HepG2 (cell line): ENCODE measurements around the gene LAMTOR1. TPM values are rescaled to one million over a fixed set of nuclear protein-coding genes. Genes with fewer than 3 reads are reported as not detected.
A peak's percentile ranks its signal among the peaks of the same experiment; 100 is the strongest.

Source experiments
- AFF4 ChIP-seq: sonication (generic); formaldehyde crosslinking; IDR thresholded peaks from 2 replicates; pipeline ENCODE4 v1.4.0; 2020; ENCODE audit warnings: missing genetic modification reagents
- ATF5 ChIP-seq: sonication (generic); formaldehyde crosslinking; IDR thresholded peaks from 2 replicates; pipeline ENCODE4 v1.4.0; 2020; ENCODE audit warnings: mild to moderate bottlenecking, low read depth, missing genetic modification reagents
- IRF9 ChIP-seq: sonication (generic); formaldehyde crosslinking; IDR thresholded peaks from 2 replicates; pipeline ENCODE4 v1.8.0; 2022; ENCODE audit warnings: missing genetic modification reagents, mild to moderate bottlenecking, borderline replicate concordance
- NCOA1 ChIP-seq: sonication (generic); formaldehyde crosslinking; IDR thresholded peaks from 2 replicates; pipeline ENCODE4 v1.9.0; 2021; ENCODE audit warnings: missing genetic modification reagents
- TFDP1 ChIP-seq: IDR thresholded peaks from 2 replicates; pipeline ENCODE4 v1.6.1; 2016; ENCODE audit warnings: missing compliant biosample characterization, missing genetic modification reagents, borderline replicate concordance
- TIGD3 ChIP-seq: sonication (generic); formaldehyde crosslinking; IDR thresholded peaks from 2 replicates; pipeline ENCODE4 v1.5.1; 2020; ENCODE audit warnings: mild to moderate bottlenecking, missing genetic modification reagents, borderline replicate concordance
- ZNF567 ChIP-seq: sonication (generic); formaldehyde crosslinking; IDR thresholded peaks from 2 replicates; pipeline ENCODE4 v1.8.1; 2023; ENCODE audit warnings: mild to moderate bottlenecking, missing genetic modification reagents, borderline replicate concordance
- ZNF614 ChIP-seq: IDR thresholded peaks from 2 replicates; pipeline ENCODE4 v1.6.1; 2018; ENCODE audit warnings: missing biosample characterization, missing genetic modification reagents, inconsistent platforms, borderline replicate concordance
- ZNF646 ChIP-seq: sonication (generic); formaldehyde crosslinking; IDR thresholded peaks from 2 replicates; pipeline ENCODE4 v1.9.0; 2021; ENCODE audit warnings: mild to moderate bottlenecking, missing genetic modification reagents
- ZNF678 ChIP-seq: sonication (generic); formaldehyde crosslinking; IDR thresholded peaks from 2 replicates; pipeline ENCODE4 v1.4.0; 2020; ENCODE audit warnings: mild to moderate bottlenecking, missing genetic modification reagents
- ZNF761 ChIP-seq: sonication (generic); formaldehyde crosslinking; conservative IDR thresholded peaks from 2 replicates; pipeline ENCODE4 v1.4.0; 2020; ENCODE audit warnings: mild to moderate bottlenecking, missing genetic modification reagents
- ZNF766 ChIP-seq: sonication (generic); formaldehyde crosslinking; IDR thresholded peaks from 2 replicates; pipeline ENCODE4 v1.5.0; 2020; ENCODE audit warnings: missing genetic modification reagents, borderline replicate concordance
- polyA plus RNA-seq, 8 experiments: library from polyadenylated mRNA; depleted of rRNA in 3 of 8; stranded (reverse) in 7 of 8; unstranded in 1 of 8; fragments of >200 nt; fragmentation: Illumina TruSeq in 4 of 8; extraction: Trizol in 4 of 8; gene quantifications; 2 replicates each; pipeline versions ENCODE4 v1.2.1 to v1.2.3, GENCODE V29; 2011 to 2016; ENCODE audit warnings: low read depth in 4 of 8, missing spikeins in 1 of 8, mixed read lengths in 1 of 8; ENCODE audit not compliant: insufficient read depth in 1 of 8
- total RNA-seq, 5 experiments: library from RNA; depleted of rRNA; stranded (reverse); fragments of >200 nt; fragmentation: Illumina TruSeq; extraction: Trizol; gene quantifications; 2 replicates each; pipeline ENCODE4 v1.2.3, GENCODE V29; 2016; ENCODE audit warnings: low read depth in 1 of 5

The LAMTOR1 gene
- total and polyA plus RNA-seq, 2 of the 13 experiments (the other 11 are each of a cell fraction or from before 2014, with no cell fraction given) = 60.4 to 66.0 TPM

GRCh38 chr11:72102946-72103753, at the start of gene LAMTOR1 (continued):
- no peak for TF ChIP-seq ZNF646 (CRISPR knock-in tag)
- TF ChIP-seq IRF9 (CRISPR knock-in tag) = 0 out of 2 replicates have a peak, but pooled peaks have one; percentile 47
- TF ChIP-seq ZNF567 = 0 out of 2 replicates have a peak, but pooled peaks have one; percentile 56
- no peak for TF ChIP-seq AFF4
- TF ChIP-seq NCOA1 (CRISPR knock-in tag) = no peak
- TF ChIP-seq ZNF678 (CRISPR knock-in tag) = no peak
- no peak for TF ChIP-seq ZNF761
- peak; percentile 63 for TF ChIP-seq TFDP1 (CRISPR knock-in tag)
- peak; percentile 16; the same call in 1 of the 2 replicates for TF ChIP-seq ZNF614 (CRISPR knock-in tag)
- TF ChIP-seq TIGD3 (CRISPR knock-in tag) = no peak
- TF ChIP-seq ZNF766 (CRISPR knock-in tag) = peak; percentile 18; the same call in 1 of the 2 replicates
- no peak for TF ChIP-seq ATF5 (CRISPR knock-in tag)
